Activated gamma-delta T cell treated with Interleukin-2 at 50 U/mL for 16 hours (primary cell): ENCODE results near the gene CDH1.
"Not testable (repeated sequence)": the region's sequence is repeated elsewhere in the genome, so short reads cannot be mapped to it uniquely, and the experiment has no call there.

Source experiments
- DNase-seq: peaks from one replicate; pipeline ENCODE4 v3.0.0-alpha.2; 2020

CDH1 gene

GRCh38 chr16:68792465-68793324, 55.6 kb downstream of the CDH1 start:
- DNase-seq, result no peak

DNA sequence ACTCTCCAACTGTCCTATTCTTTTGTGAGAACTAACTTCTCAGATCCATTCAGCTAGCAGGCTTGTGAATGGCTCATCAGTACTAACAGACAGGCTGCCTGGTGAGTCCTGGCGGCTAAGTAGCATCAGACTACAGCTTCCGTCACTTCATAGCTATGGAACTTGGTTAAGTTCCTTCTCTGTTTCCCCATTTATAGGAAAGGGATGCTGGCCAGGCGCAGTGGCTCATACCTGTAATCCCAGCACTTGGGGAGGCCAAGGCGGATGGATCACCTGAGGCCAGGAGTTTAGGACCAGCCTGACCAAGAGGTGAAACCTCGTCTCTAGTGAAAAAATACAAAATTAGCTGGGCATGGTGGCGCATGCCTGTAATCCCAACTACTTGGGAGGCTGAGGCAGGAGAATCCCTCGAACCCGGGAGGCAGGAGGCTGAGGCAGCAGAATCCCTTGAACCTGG, 56.3 kb downstream of the CDH1 start:
- DNase-seq, result no peak

DNA sequence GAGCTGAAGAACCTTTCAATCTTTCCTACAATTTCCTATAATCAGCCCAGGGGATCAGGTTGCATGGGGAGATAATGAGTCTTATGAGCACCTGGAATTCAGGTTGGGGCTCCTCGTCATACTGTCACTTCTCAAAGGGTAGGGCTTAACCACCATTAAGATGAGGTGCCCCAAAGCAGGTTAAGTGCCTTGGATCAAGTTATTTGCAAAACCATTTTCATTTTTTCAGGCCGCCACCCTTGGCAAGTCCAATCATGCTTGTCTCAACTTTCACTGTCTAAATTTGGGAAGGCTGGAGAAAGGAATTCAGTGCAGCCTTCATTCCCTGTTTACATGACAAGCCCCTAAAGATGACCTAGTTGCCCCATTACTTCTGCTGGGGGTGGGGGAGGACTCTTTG, 61.3 kb downstream of the CDH1 start:
- no peak for DNase-seq

DNA sequence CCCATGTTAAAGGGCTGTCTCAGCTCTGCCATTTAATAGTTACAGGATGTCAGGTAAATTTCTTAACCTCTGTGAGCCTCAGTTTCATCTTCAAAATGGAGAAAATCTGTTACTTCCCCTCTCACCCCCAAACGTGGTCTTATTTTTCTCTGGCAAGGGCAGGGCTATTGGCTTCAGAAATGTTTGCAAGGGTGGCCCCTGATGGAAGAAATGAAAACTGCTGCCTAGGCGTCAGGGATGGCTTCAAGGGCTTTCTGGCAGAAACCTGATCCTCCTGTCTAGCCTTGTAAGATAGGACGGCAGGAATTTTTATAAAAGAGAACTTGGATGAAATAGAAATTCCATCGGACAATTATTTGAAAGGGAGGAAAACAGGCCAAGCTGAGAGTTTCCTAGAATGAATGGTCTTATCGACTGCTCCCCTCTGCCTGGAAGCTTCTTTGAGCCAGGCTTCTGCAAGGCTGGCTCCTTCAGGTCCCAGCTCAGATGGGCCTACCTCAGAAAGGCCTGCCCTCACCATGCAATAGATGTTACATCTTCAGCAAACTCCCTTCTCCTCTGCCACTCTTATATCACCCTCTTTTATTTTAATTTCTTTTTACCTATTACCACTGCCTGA, 63.3 kb downstream of the CDH1 start:
- DNase-seq, result peak; percentile 48

DNA sequence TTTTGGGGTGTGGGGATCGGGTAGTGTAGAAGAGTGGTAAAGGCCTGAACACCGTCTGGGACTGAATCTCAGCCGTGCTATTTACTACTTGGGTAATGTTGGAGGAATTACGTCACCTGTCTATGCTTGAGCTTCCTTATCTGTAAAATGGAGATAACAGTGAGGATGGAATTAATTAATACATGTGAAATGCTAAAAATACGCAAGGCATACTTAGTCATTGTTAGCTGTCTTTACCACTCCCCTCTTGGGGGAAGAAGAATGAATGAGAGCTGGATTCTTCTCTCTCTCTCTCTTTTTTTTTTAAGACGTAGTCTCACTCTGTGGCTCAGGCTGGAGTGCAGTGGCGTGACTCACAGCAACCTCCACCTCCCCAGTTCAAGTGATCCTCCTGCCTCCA, 65.1 kb downstream of the CDH1 start:
- no peak for DNase-seq

DNA sequence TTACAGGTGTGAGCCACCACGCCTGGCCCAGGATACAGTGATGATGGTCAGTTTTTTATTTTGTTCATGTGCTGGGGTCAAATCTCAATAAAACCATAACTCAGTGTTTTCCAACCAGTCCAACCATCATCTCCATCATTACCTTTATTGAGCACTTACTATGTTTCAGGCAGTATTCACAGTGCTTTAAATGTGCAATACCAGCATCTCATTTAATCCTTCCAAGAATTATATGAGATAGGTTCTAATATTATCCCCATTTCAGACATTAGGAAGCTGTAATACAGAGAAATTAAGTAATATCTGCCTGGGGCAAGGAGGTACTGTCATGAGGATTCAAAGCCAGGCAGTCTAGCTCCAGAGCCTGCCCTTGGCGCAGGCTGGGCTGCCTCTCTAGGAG, 69.3 kb downstream of the CDH1 start:
- DNase-seq, result no peak

DNA sequence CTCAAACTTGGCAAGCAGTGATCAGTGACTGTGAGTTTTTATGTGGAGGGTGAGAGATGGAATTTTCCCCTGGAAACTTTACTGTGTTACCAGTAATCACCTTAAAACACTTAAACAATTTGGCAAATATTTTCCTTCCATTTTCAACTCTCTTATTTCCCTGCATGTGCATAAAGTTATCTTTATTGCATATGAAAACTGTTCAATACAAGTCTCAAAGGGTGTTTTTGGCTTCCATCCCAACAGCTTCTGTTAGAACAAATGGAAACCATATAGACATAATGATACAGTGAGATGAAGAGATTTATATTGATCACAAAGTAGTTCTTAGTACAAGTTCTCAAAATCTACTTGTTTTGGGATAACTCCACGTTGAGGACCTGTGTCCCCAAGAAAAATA, 69.9 kb downstream of the CDH1 start:
- no peak for DNase-seq

DNA sequence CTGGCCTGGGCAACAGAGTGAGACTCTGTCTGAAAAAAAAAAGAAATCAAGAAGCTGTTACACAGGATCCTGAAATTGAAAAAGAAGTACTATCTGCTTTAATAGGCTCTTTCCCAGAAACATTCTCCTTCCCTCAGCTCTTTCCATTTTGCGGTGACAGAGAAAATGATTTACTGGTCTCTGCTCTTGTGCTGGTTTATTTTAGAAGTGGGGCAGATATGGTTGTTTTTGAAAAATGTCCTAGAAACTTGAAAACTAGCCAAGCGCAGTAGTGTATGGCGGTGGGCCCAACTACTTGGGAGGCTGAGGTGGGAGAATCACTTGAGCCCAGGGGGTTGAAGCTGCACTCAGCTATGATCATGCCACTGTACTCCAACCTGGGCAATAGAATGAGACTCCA, 77.4 kb downstream of the CDH1 start:
- no peak for DNase-seq

GRCh38 chr16:68823401-68824135, 86.5 kb downstream of the CDH1 start:
- no peak for DNase-seq

DNA sequence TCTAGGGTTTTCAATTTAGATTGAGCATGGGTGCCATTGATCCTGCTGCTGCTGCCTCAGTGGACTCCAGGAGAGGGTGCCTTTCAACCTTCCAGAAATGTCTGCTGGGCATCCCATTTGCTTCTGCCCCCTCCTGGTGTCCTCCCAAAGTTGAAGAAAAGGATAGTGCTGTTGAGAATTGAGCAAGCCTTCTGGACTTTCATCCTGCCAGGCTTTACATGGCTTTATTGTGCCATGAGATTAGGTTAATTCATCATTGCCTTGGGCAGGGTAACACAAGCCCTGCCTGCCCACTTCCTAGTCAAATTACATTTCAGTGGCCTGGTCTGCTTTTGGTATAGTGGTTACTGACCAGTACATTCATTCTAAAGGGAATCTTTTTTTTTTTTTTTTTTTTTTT, 88.3 kb downstream of the CDH1 start:
- DNase-seq, result no peak

GRCh38 chr16:68826652-68827051, 89.6 kb downstream of the CDH1 start:
- DNase-seq, result no peak

GRCh38 chr16:68833251-68833650, 96.2 kb downstream of the CDH1 start:
- DNase-seq, result no peak

GRCh38 chr16:68834550-68834949, 97.5 kb downstream of the CDH1 start:
- no peak for DNase-seq

GRCh38 chr16:68835970-68836369, 98.9 kb downstream of the CDH1 start:
- no peak for DNase-seq

DNA sequence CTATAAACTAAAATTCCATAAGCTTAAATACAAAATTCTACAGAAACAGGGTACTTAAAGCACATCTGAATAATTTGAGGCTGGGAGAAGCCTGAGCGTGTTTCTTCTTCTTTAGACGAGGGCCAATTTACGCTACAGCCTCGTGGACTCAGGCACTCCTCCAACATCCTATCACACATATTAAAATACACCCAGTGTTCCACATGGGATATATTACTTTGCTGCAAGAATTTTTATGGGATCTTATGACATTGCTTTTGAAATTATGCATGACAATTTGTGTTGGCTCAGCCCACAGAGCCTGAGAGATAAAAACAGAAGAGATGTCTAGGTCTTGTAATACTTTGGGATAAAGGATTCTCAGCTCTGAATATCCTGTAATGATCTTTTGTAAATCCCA, 102.7 kb downstream of the CDH1 start:
- no peak for DNase-seq

- DNase-seq, result not testable (repeated sequence)
These were observed 105.9 kb downstream of the CDH1 start for GRCh38 chr16:68842964-68843481.

DNA sequence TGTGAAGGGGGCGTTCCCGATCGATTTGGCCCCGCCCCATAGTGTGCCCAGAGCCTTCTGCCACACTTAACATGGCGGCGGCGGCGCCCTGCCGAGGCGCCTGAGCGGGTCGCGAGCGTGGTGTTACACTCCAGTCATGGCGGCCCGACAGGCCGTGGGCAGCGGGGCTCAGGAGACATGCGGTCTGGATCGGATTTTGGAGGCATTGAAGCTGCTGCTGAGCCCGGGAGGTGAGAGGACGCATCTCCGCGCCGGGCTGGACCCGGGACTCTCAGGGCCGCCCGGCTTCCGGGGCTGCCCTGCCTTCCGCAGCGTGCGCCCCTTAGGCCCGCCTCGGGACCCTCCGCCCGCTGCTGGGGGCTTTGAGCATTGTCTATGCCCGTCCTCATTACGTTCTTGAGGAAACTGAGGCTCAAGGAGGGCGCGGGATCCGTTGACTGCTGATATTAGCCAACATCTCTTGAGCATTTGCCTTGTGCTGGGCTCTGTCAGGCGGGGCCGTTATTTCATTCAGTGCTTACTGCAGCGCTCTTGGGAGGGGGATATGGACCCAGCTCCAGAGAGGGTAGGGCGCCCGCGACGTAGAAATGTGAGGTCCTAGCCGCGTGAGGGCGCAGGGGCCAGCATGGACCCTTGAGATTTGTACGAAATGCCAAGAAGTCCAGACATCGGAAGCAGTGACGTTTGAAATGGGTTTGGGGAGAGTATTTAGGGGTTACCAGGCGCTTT, 106.6 kb downstream of the CDH1 start, which contains the start of gene TANGO6:
Gene TANGO6 (plus strand): TSS at position 50 of the 729 bp plus-strand sequence. CDS start 87 bp downstream, at position 137.
- peak; percentile 89 for DNase-seq

- DNase-seq, result no peak
These were observed 107.1 kb downstream of the CDH1 start for GRCh38 chr16:68844211-68844564.

GRCh38 chr16:68848786-68849185, 111.7 kb downstream of the CDH1 start:
- DNase-seq, result no peak

DNA sequence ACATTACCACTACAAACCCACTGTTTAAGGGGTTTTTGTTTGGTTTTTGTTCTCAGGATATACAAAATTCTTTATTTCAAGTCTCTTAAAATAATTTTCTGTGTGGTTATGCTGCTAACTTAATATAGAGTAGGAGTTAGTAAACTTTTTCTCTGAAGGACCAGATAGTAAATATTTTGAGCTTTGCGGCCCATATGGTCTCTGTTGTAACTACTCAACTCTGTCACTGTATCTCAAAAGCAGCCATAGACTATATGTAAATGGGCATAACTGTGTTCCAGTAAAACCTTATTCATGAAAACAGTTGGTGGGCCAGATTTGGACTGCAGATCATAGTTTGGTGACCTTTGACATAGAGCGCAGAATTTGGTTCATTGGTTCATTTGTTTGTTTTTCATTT, 113.4 kb downstream of the CDH1 start:
- DNase-seq, result no peak

GRCh38 chr16:68851601-68852000, 114.5 kb downstream of the CDH1 start:
- no peak for DNase-seq

DNA sequence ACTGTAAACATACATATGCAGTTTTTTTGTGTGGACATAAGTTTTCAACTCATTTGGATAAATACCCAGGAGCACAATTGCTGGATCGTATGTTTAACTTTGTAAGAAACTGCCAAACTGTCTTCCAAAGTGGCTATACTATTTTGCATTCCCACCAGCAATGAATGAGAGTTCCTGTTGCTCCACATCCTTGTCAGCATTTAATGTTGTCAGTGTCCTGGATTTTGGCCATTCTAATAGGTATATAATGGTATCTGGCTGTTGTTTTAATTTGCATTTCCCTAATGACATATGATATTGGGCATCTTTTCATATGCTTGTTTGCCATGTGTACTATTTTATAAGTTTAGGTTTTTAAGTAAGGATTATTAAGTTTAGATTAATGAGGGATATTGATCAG, 120.4 kb downstream of the CDH1 start:
- DNase-seq, result no peak

GRCh38 chr16:68859828-68860227, 122.7 kb downstream of the CDH1 start:
- DNase-seq, result no peak
